ENCODE data around the gene BMP6. TPM values are rescaled to one million over a fixed set of nuclear protein-coding genes. Genes with fewer than 3 reads are reported as not detected.
"Not testable (repeated sequence)": the region's sequence is repeated elsewhere in the genome, so short reads cannot be mapped to it uniquely, and the experiment has no call there.

BMP6 gene
- total RNA-seq, 2 donors from 2014 or later: 0.45 to 16.8 TPM

GRCh38 chr6:7882505-7883257 is 156.8 kb downstream of the BMP6 start:
- no peak overlapping the region for H3K27ac Mint-ChIP-seq
- ATAC-seq (no peak), DNase-seq (no peak)
- H3K9me3 ChIP-seq (ENCODE audit: control insufficient read depth, low read length, poor library complexity, severe bottlenecking): no peaks in the 10 kb centered on the region
- H3K27me3 Mint-ChIP-seq: no peaks in the 10 kb centered on the region
- no peak overlapping the region for H3K4me3 Mint-ChIP-seq
- H3K36me3 Mint-ChIP-seq (ENCODE audit: low read depth): peaks cover 18% of the 10 kb centered on the region
- H3K4me1 Mint-ChIP-seq: peaks cover 1% of the 10 kb centered on the region

DNA sequence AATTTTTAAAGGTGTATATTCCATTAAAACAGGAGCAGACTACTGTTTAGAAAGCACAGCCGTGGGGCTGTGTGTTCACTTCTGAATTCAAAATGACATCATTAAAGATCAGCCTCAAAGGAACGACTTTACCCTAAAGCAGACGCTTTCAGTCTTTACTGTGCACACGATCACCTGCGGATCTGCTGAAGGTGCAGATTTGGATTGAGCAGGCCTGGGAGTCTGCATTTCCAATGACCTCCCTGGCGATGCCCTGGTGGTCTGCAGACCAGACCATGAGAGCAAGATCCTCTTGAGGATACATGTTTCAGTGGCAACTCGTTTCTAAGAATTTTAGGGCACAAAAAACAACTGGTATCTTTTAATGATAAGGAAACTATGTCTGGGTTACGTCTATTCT is 157.5 kb downstream of the BMP6 start:
- peaks cover 2% of the 10 kb centered on the region for H3K4me1 Mint-ChIP-seq
- ATAC-seq: no peak
- no peaks in the 10 kb centered on the region for H3K9me3 ChIP-seq (ENCODE audit: control insufficient read depth, low read length, poor library complexity, severe bottlenecking)
- no peaks in the 10 kb centered on the region for H3K27me3 Mint-ChIP-seq
- DNase-seq: no peak
- peaks cover 19% of the 10 kb centered on the region for H3K36me3 Mint-ChIP-seq (ENCODE audit: low read depth)
- H3K27ac Mint-ChIP-seq: no peak overlapping the region
- no peak overlapping the region for H3K4me3 Mint-ChIP-seq

DNA sequence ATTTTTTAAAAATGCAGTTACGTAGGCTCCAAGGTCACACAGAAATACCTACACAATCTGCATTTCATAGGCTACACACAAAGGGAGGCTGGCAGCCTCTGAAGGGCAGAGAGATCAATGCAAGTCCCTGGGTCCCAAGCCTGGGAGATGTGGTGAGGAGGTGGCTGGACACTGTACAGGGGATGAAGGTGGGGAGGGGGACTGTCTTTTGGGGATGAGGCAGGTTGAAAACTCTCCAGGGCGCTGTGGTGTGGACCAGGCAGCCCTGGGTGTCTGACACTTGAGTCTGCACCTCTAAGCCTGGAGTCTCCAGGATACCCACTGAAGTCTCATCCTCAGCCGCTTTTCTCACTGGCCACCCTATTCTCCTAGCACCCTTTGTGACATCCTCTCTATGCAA is 160.2 kb downstream of the BMP6 start:
- Mint-ChIP-seq H3K4me3 (no peak overlapping the region), H3K4me1 (peaks cover 4% of the 10 kb centered on the region), H3K27me3 (no peaks in the 10 kb centered on the region), H3K36me3 (ENCODE audit: low read depth) (peaks cover 19% of the 10 kb centered on the region), H3K27ac (no peak overlapping the region)
- H3K9me3 ChIP-seq (ENCODE audit: control insufficient read depth, low read length, poor library complexity, severe bottlenecking): no peaks in the 10 kb centered on the region
- DNase-seq (no peak), ATAC-seq (no peak)

DNA sequence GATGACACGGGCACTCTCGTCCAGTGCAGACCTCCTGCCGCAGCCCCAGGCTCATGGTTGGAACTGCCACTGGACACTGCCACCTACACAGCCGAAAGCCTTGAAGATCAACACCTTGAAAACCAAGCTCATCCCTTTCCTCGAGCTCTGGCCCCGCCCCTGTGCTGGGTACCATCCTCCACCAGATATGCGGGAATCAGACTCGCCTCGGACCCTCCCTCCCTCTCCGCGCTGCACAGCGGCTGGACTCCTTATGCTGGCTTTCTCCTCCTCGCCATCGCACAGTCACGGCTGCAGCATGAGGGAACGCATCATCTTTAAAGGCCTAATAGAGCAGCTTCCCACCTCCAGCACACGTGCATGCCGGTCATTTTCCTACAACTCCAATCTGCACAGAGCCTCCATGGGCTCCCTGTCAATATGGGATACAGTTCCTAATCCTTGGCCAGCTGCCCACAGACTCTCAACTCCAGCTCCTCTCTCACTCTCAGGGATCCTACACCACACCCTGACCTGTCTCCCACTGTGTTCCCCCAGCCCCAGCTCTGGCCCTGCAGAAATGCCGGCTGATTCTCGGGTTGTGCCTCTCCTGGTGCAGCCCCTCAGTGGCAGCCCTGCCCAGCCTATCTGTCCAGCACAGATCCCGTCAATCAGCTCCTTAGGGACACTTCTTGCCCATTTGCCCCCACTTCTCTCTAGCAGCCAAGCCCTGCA is 161.5 kb downstream of the BMP6 start:
- H3K4me1 Mint-ChIP-seq: peaks cover 4% of the 10 kb centered on the region
- H3K4me3 Mint-ChIP-seq: no peak overlapping the region
- no peak overlapping the region for H3K27ac Mint-ChIP-seq
- no peaks in the 10 kb centered on the region for H3K27me3 Mint-ChIP-seq
- ATAC-seq (no peak), DNase-seq (no peak)
- no peaks in the 10 kb centered on the region for H3K9me3 ChIP-seq (ENCODE audit: control insufficient read depth, low read length, poor library complexity, severe bottlenecking)
- peaks cover 17% of the 10 kb centered on the region for H3K36me3 Mint-ChIP-seq (ENCODE audit: low read depth)

DNA sequence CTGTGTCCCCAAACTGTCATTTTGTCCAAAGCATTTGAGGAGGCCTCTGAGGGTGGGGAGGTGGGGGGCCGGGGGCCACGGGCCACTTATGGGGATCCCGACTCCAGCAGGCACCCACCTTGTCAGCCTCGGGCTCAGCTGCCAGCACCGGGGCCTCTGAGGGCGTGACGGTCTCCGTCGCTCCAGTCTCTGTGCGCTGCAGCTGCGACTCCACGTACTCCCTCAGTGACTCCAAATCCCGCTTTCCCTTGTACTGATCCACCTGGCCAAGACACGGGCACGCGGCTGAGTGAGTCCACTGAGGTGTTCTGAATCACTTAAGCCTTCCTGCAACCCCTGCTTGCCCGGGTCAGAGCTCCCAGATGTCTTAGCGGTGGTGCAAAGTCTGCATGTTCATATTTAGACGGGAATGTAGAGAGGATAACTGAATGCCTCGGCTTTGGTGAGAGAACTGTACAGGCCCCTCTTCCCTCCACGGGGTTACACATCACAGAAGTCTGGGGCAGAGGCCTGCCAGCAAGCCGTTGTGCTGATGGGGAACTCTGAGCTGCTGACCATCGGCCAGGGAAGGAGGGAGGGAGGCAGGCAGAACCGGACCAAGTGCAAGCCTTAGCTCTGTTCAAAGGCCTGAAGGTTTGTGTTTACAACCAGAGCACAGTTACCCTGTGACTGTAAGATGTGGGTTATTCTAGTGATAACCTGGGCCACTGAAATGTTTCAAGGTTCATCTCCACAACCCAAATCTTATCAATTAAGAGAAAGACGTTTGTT is 162.9 kb downstream of the BMP6 start:
- no peaks in the 10 kb centered on the region for H3K9me3 ChIP-seq (ENCODE audit: control insufficient read depth, low read length, poor library complexity, severe bottlenecking)
- ATAC-seq (no peak), DNase-seq (no peak)
- H3K27me3 Mint-ChIP-seq: no peaks in the 10 kb centered on the region
- H3K27ac Mint-ChIP-seq: no peak overlapping the region
- peaks cover 4% of the 10 kb centered on the region for H3K4me1 Mint-ChIP-seq
- H3K4me3 Mint-ChIP-seq: no peak overlapping the region
- peaks cover 14% of the 10 kb centered on the region for H3K36me3 Mint-ChIP-seq (ENCODE audit: low read depth)

DNA sequence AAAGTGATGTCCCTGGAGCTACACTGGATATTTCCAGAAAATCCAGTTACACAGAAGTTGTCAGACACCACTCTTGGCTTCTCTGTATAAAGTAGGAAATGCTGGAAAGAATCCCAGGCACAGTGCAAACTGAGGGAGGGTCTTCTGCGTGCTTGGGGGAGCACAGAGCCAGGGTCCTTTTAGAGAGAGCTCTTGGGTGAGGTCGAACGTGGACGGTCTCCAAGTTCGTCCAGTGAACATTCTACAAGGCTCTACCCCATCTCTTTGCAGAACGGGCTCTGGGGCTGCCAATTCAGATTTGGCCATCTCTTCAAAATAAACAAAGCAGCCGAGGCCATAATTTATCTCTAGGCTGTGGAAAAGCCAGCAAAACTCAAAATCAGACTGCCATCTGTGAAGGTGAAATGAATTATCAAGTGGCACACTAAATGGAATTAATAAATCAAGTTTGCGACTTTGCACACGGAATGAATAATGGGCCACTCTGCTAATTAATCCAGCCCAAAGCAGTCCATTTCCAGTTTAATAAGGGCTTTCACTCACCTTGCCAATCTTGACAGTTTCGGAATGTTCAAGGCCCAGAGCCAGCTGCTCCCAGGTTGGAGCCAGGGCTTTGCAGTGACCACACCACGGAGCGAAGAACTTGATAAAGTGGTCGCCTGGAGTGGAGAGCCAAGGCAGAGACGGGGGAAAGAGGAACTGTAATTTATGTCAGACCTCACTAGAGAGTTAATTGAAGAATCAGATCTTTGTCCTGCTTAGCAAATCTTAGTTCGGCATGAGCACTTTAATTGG is 165.4 kb downstream of the BMP6 start:
- H3K36me3 Mint-ChIP-seq (ENCODE audit: low read depth): peaks cover 16% of the 10 kb centered on the region

DNA sequence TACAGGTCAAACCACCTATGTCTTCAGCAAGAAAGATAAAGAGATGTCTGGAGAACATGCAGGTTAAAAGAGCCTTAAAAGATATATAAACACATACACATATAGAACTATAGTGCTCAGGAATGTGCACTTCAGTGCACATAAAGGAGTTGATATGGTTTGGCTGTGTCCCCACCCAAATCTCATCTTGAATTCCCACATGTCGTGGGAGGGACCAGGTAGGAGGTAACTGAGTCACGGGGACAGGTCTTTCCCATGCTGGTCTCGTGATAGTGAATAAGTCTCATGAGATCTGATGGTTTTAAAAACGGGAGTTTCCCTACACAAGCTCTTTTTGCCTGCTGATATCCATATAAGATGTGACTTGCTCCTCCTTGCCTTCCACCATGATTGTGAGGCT is 166.5 kb downstream of the BMP6 start:
- H3K36me3 Mint-ChIP-seq (ENCODE audit: low read depth): peaks cover 14% of the 10 kb centered on the region

More for the DNA sequence above, 165.4 kb downstream of the BMP6 start:
- H3K9me3 ChIP-seq (ENCODE audit: control insufficient read depth, low read length, poor library complexity, severe bottlenecking): no peaks in the 10 kb centered on the region
- H3K4me3 Mint-ChIP-seq: no peak overlapping the region
- DNase-seq: no peak
- ATAC-seq: no peak
- no peak overlapping the region for H3K27ac Mint-ChIP-seq
- H3K27me3 Mint-ChIP-seq: no peaks in the 10 kb centered on the region
- peaks cover 4% of the 10 kb centered on the region for H3K4me1 Mint-ChIP-seq

DNA sequence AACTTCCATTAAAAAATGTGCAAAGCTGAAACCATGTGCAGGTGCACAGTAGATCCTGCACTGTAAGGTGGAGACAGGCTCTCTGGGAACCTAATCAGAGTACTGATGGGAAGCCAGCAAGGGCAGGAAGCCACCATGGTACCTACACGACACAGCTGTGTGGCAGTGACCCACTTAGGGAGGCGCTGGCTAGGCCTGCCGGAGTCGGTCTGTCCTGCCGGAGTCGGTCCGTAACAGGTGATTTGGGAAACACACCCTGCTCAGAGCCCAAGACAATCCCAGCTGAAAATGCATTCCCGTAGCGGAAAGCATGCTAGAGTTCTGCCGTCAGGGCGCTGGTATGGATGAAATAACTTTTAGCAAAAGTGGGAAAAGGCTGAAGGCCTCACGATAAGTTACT is 167.4 kb downstream of the BMP6 start:
- H3K4me3 Mint-ChIP-seq: no peak overlapping the region
- ATAC-seq: no peak
- H3K9me3 ChIP-seq (ENCODE audit: control insufficient read depth, low read length, poor library complexity, severe bottlenecking): no peaks in the 10 kb centered on the region
- peaks cover 16% of the 10 kb centered on the region for H3K36me3 Mint-ChIP-seq (ENCODE audit: low read depth)
- H3K4me1 Mint-ChIP-seq: peaks cover 2% of the 10 kb centered on the region
- DNase-seq: no peak
- no peaks in the 10 kb centered on the region for H3K27me3 Mint-ChIP-seq
- no peak overlapping the region for H3K27ac Mint-ChIP-seq

More for the DNA sequence above, 166.5 kb downstream of the BMP6 start:
- DNase-seq; H3K9me3 ChIP-seq (ENCODE audit: control insufficient read depth, low read length, poor library complexity, severe bottlenecking); ATAC-seq; H3K4me1 Mint-ChIP-seq; H3K4me3 Mint-ChIP-seq; H3K27ac Mint-ChIP-seq; H3K27me3 Mint-ChIP-seq: not testable (repeated sequence)

DNA sequence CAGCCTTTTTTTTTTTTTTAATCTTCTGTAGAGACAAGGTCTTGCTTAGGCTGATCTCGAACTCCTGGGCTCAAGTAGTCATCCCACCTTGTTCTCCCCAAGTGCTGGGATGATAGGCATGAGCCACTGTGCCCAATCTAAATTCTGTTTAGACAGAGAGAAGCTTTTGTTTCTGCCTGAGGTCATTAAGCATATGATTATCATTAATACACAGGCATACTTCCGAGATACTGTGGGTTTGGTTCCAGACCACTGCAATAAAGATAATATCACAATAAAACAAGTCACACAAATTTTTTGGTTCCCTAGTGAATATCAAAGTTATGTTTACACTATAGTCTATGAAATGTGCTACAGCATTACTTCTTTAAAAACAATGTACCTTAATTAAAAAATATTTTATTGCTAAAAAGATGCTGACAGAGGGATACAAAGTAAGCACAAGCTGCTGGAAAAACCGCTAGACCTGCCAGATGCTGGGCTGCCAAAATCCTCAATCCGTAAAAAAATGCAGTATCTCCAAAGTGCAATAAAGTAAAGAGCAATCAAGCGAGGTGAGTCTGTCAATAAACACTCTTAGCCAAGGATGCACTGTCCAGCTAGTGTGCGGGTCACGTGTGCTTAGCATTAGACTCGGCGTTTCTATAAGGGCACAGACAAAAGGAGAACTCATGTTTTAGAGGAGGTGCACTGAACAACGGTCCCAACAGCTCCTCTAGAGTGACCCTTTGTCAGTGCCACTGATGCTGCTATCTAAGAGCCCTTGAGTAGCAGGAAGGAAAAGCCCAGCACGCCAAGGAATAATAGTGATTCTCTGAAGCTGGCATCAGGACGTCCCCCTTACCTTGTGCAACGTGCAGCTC is 168.6 kb downstream of the BMP6 start:
- H3K9me3 ChIP-seq (ENCODE audit: control insufficient read depth, low read length, poor library complexity, severe bottlenecking): no peaks in the 10 kb centered on the region
- no peaks in the 10 kb centered on the region for H3K27me3 Mint-ChIP-seq
- peaks cover 20% of the 10 kb centered on the region for H3K36me3 Mint-ChIP-seq (ENCODE audit: low read depth)
- H3K4me1 Mint-ChIP-seq: peaks cover 2% of the 10 kb centered on the region
- H3K27ac Mint-ChIP-seq: no peak overlapping the region
- no peak overlapping the region for H3K4me3 Mint-ChIP-seq
- DNase-seq (no peak), ATAC-seq (no peak)

- Mint-ChIP-seq H3K27ac (no peak overlapping the region), H3K4me1 (peaks cover 2% of the 10 kb centered on the region), H3K27me3 (no peaks in the 10 kb centered on the region), H3K4me3 (no peak overlapping the region), H3K36me3 (ENCODE audit: low read depth) (peaks cover 20% of the 10 kb centered on the region)
- H3K9me3 ChIP-seq (ENCODE audit: control insufficient read depth, low read length, poor library complexity, severe bottlenecking): no peaks in the 10 kb centered on the region
- no peak for DNase-seq
- no peak for ATAC-seq
These were observed 169.2 kb downstream of the BMP6 start for GRCh38 chr6:7895125-7895423.

DNA sequence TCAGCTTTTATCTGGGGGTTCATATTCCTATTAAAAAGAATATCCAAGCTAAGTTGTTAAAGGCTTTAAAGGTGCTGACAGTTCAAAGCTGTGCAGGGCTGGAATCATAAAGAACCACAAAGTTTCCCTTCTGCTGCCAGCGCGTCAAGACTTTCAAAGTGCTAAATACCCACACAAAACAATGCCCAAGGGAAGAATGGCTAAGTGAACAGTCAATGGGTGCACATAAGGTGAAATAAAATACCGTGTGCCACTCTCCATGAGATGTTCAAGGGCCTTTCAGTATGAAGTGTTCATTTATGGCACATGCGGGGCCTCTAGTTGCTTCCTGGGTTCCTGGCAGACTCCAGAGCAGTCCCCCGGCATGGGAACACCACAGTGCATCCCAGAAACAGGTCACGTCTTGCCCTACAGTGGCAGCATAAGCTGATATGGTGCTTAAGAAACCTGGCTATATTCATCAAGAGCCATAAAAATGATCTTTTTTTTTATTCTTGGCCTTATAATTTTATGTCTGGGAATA is 170.6 kb downstream of the BMP6 start:
- no peak overlapping the region for H3K27ac Mint-ChIP-seq
- DNase-seq (no peak), ATAC-seq (no peak)
- H3K36me3 Mint-ChIP-seq (ENCODE audit: low read depth): peaks cover 15% of the 10 kb centered on the region
- no peaks in the 10 kb centered on the region for H3K9me3 ChIP-seq (ENCODE audit: control insufficient read depth, low read length, poor library complexity, severe bottlenecking)
- H3K4me3 Mint-ChIP-seq: no peak overlapping the region
- no peaks in the 10 kb centered on the region for H3K4me1 Mint-ChIP-seq
- H3K27me3 Mint-ChIP-seq: no peaks in the 10 kb centered on the region
